Measurements from ENCODE around the gene SOX21. TPM values are rescaled to one million over a fixed set of nuclear protein-coding genes. Genes with fewer than 3 reads are reported as not detected.
"Not testable (repeated sequence)": the region's sequence is repeated elsewhere in the genome, so short reads cannot be mapped to it uniquely, and the experiment has no call there.

Gene SOX21
- not detected in 2 replicates for total RNA-seq (2014; rRNA removed; shearing (Covaris generic))

DNA sequence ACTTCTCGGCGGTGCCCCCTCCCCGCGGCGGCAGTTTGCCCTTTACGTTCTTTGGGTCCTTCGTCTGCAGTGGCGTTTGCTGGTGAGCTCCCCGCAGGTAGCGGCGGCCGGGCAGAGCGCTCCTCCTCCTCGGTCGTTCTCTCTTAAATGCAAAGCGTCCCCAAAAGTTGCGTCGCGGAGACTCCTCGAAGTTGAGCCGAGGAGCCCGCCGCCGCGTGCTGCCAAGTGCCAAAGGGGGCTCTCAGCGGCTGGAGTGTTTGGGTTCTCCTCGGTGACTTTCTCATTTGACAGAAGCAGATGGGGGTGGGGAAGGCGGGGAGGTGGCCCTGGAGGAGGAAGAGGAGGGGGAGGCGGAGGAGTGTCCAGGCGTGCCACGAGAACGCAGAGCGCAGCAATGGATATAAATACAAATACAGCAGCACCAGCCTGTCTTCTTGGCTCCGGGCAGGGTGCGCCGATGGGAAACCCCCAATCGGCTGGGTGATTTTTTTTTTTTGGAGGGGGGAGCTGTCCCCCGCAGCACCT, at the start of gene SOX21:
SOX21 (minus strand) TSS at position 259 of the 525 bp plus-strand sequence. CDS start 496 bp downstream, outside the sequence.
- peak; percentile 24 for DNase-seq (ENCODE audit: low spot score)

DNA sequence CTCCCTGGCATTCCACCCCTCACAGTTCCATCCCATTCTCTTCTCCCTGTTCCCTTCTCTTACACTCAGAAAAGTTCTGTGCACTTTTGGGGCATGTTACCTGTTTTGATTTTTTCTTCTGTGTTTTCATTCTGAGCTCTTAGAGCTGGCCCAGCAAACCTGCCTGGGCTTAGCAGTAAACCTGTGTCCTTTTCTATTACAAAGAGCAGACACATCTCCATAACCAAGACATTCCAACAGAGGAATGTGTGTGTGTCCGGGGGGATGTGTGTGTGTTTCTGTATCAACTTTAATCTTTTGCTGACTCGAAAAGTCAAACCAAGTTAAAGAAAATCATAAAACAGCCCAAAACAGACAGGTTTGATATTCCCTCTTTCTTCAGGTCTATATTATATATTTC, 49.1 kb upstream of the SOX21 start:
- DNase-seq (ENCODE audit: low spot score), result no peak

DNA sequence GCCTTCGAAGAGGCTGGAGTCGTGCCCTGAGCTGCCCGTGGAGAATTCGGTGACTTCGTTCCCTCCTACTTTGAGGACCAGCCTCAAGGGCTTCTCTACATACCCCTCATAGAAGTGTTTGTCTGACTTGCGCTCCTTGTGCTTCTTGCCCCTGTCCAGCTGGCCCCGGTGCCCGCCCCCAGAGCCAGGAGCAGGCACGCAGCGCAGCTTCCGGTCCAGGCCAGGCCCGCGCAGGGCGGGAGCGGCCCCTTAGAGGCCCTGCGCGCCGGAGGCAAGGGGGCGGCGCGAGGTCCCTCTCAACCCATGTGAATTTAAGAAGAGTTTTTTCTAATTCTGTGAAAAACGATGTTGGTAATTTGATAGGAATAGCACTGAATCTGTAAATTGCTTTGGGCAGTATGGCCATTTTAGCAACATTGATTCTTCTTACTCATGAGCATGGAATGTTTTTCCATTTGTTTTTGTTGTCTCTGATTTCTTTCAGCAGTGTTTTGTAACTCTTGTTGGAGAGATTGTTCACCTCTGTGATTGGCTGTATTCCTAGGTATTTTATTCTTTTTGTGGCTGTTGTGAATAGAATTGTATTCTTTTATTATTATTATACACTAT, 46.9 kb upstream of the SOX21 start:
- no peak for DNase-seq (ENCODE audit: low spot score)

DNA sequence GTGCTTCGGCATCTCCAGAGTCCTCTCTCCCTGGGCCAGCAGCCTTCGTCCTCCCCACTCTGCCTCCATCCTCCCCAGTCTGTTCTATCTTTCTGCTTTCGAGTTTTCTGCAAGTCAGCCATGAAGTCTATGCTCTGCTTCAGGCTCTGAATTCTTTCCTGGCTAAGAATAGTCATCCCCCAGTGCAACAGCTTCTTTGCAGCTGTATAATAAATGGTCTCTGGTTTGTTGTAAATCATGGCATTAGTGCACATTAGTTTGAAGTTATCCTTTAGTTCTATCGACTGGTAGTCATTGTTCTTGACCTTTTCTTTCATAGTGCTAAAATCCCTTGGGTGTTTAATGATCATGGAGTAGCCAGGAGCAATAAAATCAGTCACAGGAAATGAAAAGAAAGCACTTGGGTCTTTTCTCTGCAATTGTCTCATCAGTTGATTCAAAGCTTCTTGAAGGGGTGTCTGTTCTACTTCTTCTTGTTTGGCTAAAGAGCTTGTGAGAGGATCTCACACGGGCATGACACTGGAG, 46.2 kb upstream of the SOX21 start:
- DNase-seq (ENCODE audit: low spot score), result no peak

DNA sequence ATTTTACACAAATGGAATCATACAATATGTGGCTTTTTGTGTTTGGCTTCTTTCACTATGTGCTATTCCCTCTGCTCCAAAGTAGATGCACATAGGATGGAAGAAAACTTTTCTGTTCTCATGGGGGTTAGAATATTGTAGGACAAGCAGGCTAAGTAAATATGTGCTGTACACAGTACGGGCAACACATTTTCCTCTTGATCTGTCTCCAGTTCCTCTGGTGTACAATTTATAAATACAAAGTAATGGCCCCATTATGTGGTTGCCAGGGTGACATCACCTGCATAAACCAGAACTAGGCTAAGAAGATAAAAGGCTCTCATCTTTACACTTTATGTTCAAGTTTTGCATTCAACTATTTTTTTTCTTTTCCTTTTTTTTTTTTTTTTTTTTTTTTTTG, 41.0 kb upstream of the SOX21 start:
- DNase-seq (ENCODE audit: low spot score), result no peak

DNA sequence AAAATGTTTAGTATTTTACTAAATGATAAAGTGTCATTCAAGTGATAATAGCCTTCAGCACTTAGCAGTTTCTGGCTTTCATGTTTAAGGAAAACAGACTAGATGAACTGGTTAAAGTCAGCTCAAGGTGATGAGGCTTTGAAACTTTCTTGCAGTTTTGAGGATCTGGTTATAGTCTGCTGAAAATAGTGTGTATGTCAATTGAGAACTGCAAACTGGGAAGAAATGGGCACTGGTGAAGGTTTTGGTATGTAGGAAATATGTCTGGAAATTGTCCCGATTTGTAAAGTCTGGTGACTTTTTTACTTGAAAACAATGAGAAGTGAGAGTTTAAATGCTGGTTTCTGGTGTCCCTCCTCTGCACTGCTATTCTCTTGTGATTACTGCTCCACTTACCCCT, 36.8 kb upstream of the SOX21 start:
- DNase-seq (ENCODE audit: low spot score), result no peak

DNA sequence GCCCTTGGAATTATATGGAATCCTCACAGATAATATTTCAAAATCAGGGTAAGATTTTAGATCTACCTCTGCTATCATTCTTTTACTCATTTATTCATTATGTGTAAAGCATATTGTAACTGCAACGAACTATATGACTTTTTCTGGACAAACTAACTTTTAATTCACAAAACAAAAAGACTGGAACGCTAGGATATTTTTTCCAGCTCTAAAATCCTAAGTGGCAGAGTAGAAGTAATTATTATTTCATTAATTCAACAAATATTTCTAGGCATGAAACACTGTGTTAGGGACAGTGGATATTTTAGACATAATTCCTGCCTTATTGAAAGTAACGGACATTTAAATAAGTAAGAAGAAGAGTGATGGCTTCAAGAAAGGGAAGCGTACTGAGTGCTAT, 26.9 kb upstream of the SOX21 start:
- no peak for DNase-seq (ENCODE audit: low spot score)

DNA sequence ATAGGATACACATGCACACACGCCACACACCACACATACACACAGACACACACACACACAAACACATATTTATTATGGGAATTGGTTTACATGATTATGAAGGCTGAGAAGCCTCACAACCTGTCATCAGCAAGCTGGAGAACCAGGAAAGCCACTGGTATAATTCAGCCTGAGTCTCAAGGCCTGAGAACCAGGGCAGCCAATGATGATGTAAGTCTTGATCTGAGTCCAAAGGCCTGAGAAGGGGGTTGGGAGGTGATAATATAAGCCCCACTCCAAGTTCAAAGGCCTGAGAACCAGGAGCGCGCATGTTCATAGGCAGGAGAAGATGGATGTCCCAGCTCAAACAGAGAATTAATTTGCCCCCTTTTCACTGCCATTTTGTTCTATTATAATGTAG, 18.7 kb upstream of the SOX21 start:
- no peak for DNase-seq (ENCODE audit: low spot score)

DNA sequence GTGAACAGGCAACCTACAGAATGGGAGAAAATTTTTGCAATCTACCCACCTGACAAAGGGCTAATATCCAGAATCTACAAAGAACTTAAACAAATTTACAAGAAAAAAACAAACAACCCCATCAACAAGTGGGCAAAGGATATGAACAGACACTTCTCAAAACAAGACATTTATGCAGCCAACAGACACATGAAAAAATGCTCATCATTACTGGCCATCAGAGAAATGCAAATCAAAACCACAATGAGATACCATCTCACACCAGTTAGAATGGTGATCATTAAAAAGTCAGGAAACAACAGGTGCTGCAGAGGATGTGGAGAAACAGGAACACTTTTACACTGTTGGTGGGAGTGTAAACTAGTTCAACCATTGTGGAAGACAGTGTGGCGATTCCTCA, 17.6 kb upstream of the SOX21 start:
- not testable (repeated sequence) for DNase-seq (ENCODE audit: low spot score)

DNA sequence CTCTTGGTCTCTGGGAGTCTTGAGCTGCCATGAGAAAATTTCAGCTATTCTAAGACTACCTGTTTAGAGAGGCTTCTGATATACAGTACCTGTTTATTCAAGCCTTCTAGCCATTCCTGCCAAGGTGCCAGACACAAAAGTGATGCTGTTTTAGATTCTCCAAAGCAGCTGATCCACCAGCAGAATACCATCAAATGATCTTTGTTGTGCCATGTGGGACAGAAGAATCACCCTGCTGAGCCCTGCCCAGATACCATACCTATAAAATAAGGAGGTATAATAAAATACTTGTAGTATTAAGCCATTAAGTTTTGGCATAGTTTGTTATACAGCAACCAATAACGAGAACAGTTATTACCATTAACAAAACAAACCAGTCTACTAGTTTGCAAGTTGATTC, 14.1 kb upstream of the SOX21 start:
- DNase-seq (ENCODE audit: low spot score), result no peak

DNA sequence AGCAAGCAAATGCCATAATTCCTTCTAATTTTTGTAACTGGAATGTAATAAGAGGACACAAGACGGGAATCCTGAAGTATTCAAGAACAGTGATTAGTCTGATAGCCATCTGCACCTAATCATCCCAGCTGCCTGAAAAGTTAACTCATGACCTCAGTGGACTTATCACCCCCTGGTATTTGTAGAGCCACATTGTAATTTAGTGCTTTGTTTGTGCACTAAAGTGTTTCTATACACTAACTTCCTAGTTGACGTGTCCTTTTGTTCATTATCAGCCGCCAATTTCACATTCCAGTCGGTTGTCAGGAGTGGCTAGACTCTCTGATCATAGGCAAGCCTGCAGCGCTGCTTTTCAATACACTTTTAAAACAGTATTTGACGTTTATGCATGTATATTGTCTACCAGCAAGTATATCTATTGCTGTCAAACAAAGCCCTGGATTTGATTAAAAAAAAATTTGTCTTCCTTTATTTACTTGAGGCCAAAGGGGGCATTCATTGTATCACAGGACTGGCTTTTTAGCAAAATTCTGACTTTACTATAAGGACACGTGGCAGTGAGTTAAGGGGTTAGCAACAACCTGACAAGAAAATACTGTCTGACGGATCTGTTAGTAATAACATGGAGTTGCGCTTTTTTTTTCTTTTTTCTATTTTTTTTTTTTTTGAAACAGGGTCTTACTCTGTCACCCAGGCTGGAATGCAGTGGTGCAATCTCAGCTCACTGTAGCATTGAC, 10.4 kb upstream of the SOX21 start:
- no peak for DNase-seq (ENCODE audit: low spot score)

DNA sequence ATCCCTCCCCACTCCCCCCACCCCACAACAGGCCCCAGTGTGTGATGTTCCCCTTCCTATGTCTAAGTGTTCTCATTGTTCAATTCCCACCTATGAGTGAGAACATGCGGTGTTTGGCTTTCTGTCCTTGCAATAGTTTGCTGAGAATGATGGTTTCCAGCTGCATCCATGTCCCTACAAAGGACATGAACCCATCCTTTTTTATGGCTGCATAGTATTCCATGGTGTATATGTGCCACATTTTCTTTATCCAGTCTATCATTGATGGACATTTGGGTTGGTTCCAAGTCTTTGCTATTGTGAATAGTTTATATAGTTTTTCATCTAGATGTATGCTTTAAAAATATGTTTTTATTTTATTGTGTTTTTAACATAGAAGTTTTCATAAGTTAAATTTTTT, 6.4 kb upstream of the SOX21 start:
- DNase-seq (ENCODE audit: low spot score), result not testable (repeated sequence)

DNA sequence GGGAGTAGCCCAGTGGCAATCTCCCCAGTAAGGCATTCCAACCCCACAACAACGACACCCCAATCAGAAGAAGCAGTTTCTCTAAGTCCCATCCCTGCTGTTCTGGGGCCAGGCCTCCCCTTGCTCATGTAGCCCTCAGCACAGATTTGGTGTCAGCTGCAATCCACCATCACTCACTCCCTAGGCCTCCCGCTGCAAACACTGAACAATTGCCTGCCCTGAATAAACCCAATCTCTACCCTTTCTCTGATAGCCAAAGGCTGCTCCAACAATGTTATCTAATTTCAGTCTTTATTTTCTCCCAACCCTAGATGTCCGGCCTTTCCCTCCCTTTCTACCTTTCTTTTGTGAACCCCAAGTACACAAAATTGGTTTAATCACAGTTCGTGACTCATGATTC, 5.6 kb upstream of the SOX21 start:
- no peak for DNase-seq (ENCODE audit: low spot score)

DNA sequence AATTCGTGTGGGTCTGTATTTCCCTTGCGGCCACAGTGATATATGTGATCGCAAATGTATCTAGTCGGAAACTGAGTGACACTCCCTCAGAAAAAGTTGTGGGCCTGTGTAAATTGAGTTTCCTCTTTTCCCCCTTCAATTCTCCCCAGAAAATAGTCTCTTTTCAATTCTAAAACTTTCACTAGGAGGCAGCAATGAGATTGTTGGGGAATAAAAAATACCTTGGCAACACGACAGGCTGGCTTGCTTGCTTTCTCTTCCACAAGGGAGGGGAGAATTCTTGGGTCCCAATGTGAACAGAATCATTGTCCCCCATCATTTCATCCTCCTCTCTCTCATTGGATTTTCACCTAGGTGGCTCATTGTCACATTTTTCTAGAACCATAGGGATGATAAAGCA, 3.7 kb upstream of the SOX21 start:
- DNase-seq (ENCODE audit: low spot score), result peak; percentile 13

DNA sequence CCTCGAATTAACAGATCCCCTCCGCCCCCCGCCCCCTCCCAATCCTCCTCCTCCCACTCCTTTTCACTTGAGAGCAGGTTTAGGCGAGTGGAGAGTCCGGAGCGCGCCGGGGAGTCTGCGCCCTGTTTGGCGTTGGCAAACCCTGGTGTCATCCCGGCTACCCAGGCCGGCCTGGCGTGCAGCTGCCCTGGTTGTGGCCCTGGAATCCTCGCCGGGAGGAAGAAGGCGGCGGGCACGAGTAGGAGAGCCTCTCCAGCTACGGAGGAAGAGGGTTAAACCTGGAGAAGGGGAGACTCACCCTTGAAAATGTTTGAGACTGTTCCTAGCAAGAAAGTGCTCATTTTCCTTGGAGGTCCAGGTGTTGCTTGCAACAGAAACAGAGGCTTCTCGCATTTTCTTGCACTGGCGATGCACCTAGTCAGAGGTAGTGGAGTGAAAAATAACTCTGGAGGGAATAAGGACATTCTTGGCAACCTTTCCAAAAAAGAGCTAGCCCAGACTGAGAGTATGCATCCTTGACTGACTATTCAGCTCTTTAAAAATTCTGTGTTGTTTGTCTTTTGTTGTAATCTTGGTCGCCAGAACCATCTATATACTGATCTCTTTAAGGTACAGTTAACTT, 1.3 kb upstream of the SOX21 start:
- DNase-seq (ENCODE audit: low spot score), result no peak

DNA sequence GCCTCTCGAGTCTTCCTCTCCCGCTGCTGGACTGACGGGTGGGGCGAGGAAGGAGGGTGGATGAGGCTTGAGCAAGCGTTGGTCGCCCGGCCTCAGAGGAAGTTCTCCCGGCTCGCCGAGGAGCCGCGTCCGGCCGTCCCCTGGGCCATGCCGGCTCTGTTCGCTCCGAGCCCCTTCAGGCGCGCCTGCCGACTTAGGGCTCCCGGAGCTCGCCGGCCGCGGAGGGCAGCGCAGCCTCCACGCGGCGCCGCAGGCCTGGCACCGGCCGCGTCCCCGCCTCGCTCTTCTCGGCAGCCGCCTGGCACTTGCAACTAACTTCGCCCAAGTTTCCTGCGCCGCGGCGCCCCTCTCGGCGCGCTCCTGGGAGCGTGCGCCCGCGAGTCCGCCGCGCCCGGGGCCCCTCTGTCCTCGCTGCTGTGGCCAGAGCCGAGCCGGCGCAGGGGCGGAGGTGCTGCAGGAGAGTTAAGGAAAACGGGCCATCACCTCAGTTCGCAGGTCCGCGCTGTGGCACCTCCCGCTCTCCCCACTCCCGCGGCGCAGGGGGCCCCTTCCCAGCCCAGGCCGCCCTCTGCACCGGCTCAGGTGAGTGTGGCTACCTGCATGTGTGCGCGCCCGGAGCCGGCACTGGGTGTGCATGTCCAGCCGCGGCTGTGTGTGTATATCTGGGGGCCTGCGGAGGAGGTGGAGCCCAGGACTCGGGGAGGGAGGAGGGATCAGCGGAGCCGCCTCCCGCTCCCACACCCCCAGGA, 641 bp upstream of the SOX21 start:
- DNase-seq (ENCODE audit: low spot score), result no peak

DNA sequence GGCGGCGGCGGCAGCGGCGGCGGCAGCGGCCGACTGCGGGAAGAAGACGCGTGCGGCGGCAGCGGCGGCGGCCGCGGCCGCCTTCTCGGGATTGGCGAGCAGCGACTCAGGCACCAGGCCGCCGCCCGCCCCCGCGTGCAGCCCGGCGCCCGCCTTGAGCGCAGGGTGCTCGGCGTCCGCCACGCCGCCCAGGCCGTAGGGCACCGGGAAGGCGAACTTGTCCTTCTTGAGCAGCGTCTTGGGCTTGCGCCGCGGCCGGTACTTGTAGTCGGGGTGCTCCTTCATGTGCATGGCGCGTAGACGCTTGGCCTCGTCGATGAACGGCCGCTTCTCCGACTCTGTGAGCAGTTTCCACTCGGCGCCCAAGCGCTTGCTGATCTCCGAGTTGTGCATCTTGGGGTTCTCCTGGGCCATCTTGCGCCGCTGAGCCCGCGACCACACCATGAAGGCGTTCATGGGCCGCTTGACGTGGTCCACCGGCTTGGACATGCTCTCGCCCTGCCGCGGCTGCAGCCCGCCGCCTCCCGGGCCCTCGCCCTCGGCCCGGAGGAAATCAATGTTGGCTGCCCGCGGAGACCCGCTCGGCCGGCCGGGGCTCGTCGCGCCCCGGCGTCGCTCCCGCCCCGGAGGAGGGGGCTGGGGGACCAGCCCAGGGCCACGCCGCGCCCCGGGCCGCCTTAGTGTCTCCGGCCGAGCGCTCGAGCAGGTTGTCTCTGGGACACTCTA, 621 bp downstream of the SOX21 start:
- no peak for DNase-seq (ENCODE audit: low spot score)

DNA sequence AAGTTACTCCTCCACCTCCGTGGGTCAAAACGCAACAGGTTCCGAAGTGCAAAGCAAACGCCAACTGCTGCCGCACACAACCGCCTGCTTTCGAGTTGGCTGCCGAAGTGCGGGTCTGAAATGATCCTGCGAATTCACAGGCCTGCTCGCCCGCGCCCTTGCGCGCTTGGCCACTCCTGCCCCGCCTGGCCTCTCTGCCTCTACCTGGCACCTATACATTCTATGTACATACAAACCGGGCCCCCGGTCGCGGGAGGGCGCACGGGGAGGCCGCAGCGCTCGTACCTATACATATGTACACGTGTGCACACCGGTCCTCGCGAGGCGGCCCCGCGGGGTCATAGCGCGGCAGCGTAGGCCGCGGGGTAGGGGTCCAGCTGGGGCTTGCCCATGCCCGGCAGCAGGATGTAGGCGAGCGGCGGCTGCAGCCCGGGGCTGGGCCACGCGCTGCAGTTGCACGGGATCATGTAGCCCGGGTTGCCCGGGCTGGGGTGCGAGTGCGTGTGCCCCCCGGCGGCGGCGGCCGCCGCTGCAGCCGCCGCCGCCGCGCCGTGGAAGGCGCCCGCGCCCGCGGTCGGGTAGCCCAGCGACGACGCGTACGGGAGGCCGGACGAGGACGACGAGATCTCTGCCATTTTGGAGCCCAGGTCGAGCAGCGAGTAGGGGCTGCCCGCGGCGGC, 1.3 kb downstream of the SOX21 start:
- DNase-seq (ENCODE audit: low spot score), result no peak

DNA sequence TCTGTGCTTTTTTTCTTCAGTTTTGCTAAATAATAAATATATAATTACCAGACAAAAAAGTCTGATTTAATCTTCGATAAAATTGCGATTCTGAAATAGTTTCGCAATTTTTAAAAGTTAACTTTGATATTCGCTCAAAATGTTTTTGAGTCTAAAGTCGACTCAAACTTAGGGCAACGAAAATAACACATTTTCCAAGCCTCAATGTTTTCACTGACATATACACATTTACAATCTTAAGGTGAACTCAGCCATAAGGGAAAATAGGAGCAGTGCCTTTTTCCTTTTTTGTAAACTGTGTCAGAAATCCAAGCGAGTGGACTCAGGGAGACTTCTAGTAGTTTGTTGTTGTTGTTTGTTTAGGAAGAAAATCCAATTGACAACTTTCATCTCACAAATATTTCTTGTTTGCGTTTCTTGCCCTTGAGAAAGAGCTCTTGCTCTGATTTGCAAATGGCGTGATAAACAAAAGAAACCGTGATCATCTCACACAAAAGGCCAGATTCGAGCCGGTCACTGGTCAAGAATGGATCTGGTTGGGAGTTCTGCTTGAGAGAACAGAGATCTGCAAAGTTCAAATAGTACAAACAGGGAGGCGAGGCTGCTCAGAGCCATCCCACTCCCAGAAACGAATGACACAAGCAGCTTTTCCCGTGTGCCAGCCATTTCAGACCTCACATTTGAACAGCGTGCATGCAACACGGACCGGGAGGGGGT, 2.1 kb downstream of the SOX21 start:
- no peak for DNase-seq (ENCODE audit: low spot score)

All from A172 (cell line).